HL-60 (cell line): Measurements from ENCODE around the gene MTO1.
"Not testable (repeated sequence)": the region's sequence is repeated elsewhere in the genome, so short reads cannot be mapped to it uniquely, and the experiment has no call there.

Experiments used
- DNase-seq, 2 experiments: peaks; one replicate each; pipeline ENCODE4 v3.0.0-alpha.2; 2010 to 2020; ENCODE audit warnings: low read depth in 1 of 2, low spot score in 1 of 2
- H3K27ac ChIP-seq: fragments of 250-450 bp; sonication (Bioruptor Pico); replicated peaks from 2 replicates; pipeline ENCODE4 v1.5.1; 2020; ENCODE audit warnings: mild to moderate bottlenecking, moderate library complexity
- H3K27me3 ChIP-seq: fragments of 250-450 bp; sonication (Bioruptor Pico); 2 replicates; pipeline ENCODE4 v1.5.1; 2021; ENCODE audit warnings: mild to moderate bottlenecking, moderate library complexity; ENCODE audit not compliant: insufficient read depth, poor library complexity, severe bottlenecking
- H3K4me3 ChIP-seq: replicated peaks from 2 replicates; pipeline ENCODE4 v1.5.1; 2011; ENCODE audit warnings: mild to moderate bottlenecking, control low read depth, low read length; ENCODE audit not compliant: insufficient read depth
- CTCF ChIP-seq: IDR thresholded peaks from one replicate; pipeline ENCODE4 v1.5.1; 2011; ENCODE audit warnings: low read length, control low read depth, inconsistent platforms; ENCODE audit not compliant: insufficient read depth
- GABPA ChIP-seq: IDR thresholded peaks from 2 replicates; pipeline ENCODE4 v1.6.1; 2012; ENCODE audit warnings: low read depth
- POLR2AphosphoS5 ChIP-seq: IDR thresholded peaks from 2 replicates; pipeline ENCODE4 v1.6.1; 2012; ENCODE audit warnings: low read depth
- REST ChIP-seq: IDR thresholded peaks from 2 replicates; pipeline ENCODE4 v1.6.1; 2012; ENCODE audit warnings: low read depth; ENCODE audit not compliant: insufficient replicate concordance
- SPI1 ChIP-seq: IDR thresholded peaks from 2 replicates; pipeline ENCODE4 v1.6.1; 2012; ENCODE audit warnings: low read depth, mild to moderate bottlenecking, borderline replicate concordance

The MTO1 gene

GRCh38 chr6:73548458-73549446, 87.2 kb downstream of the MTO1 start:
- Histone ChIP-seq H3K27me3 (no peaks in the 10 kb centered on the region), H3K4me3 (no peak overlapping the region), H3K27ac (no peak overlapping the region)
- TF ChIP-seq CTCF (no peak), POLR2AphosphoS5 (no peak), SPI1 (no peak), REST (no peak), GABPA (no peak)
- DNase-seq, result no peak

DNA sequence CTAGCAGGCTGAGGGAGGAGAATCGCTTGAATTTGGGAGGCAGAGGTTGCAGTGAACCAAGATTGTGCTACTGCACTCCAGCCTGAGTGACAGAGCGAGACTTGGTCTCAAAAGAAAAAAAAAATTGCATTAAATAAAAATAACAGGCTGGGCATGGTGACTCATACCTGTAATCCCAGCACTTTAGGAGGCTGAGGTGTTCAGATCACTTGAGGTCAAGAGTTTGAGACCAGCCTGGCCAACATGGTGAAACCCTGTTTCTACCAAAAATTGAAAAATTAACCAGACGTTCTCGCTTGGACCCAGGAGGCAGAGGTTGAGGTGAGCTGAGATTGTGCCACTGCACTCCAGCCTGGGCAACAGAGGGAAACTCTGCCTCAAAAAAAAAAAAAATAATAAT, 89.6 kb downstream of the MTO1 start:
- H3K27me3 ChIP-seq, DNase-seq, H3K27ac ChIP-seq, H3K4me3 ChIP-seq: not testable (repeated sequence)

- not testable (repeated sequence) for H3K27ac ChIP-seq, DNase-seq, H3K4me3 ChIP-seq, H3K27me3 ChIP-seq
Observed at GRCh38 chr6:73555380-73555949, 93.9 kb downstream of the MTO1 start.

GRCh38 chr6:73556836-73557235, 95.3 kb downstream of the MTO1 start:
- no peak for DNase-seq
- Histone ChIP-seq H3K4me3 (no peak overlapping the region), H3K27me3 (no peaks in the 10 kb centered on the region), H3K27ac (no peak overlapping the region)
- no peak for TF ChIP-seq POLR2AphosphoS5
- no peak for TF ChIP-seq SPI1
- no peak for TF ChIP-seq CTCF
- no peak for TF ChIP-seq GABPA
